HG03460 (cell line): ENCODE measurements around the gene C1orf198.

ENCODE experiments used
- ATAC-seq: cut with Tn5 transposase; IDR thresholded peaks from one replicate; pipeline ENCODE4 v1.9.1; 2021; ENCODE audit not compliant: unreplicated experiment

Gene C1orf198

GRCh38 chr1:230867903-230868735 lies at the start of gene C1orf198:
Gene C1orf198 (minus strand): TSS chr1:230868521. CDS start chr1:230868512, 9 bp downstream.
- peak; percentile 82 for ATAC-seq

GRCh38 chr1:230917284-230918135 lies 49.2 kb upstream of the C1orf198 start:
- no peak for ATAC-seq

GRCh38 chr1:230916587-230917283 lies 48.4 kb upstream of the C1orf198 start:
- no peak for ATAC-seq

GRCh38 chr1:230915078-230915477 lies 46.8 kb upstream of the C1orf198 start:
- ATAC-seq, result no peak

GRCh38 chr1:230913496-230913895 lies 45.2 kb upstream of the C1orf198 start:
- ATAC-seq, result no peak

- no peak for ATAC-seq
These were observed 42.4 kb upstream of the C1orf198 start for GRCh38 chr1:230910755-230911117.

GRCh38 chr1:230909974-230910754 lies 41.8 kb upstream of the C1orf198 start:
- ATAC-seq, result no peak

GRCh38 chr1:230907472-230908205 lies 39.3 kb upstream of the C1orf198 start:
- no peak for ATAC-seq

GRCh38 chr1:230906226-230906625 lies 37.9 kb upstream of the C1orf198 start:
- ATAC-seq, result no peak

- no peak for ATAC-seq
These were observed 37.4 kb upstream of the C1orf198 start for GRCh38 chr1:230905733-230906132.

GRCh38 chr1:230902349-230902923 lies 34.1 kb upstream of the C1orf198 start:
- ATAC-seq, result no peak

GRCh38 chr1:230901671-230902070 lies 33.4 kb upstream of the C1orf198 start:
- no peak for ATAC-seq

- ATAC-seq, result no peak
These were observed 32.7 kb upstream of the C1orf198 start for GRCh38 chr1:230900984-230901383.

- no peak for ATAC-seq
These were observed 31.5 kb upstream of the C1orf198 start for GRCh38 chr1:230899841-230900251.

- no peak for ATAC-seq
These were observed 30.4 kb upstream of the C1orf198 start for GRCh38 chr1:230898748-230899147.

GRCh38 chr1:230898144-230898543 lies 29.8 kb upstream of the C1orf198 start:
- ATAC-seq, result no peak

- no peak for ATAC-seq
These were observed 28.5 kb upstream of the C1orf198 start for GRCh38 chr1:230896779-230897178.

- no peak for ATAC-seq
These were observed 27.1 kb upstream of the C1orf198 start for GRCh38 chr1:230895452-230895851.

- no peak for ATAC-seq
These were observed 26.3 kb upstream of the C1orf198 start for GRCh38 chr1:230894664-230895063.

- no peak for ATAC-seq
These were observed 25.7 kb upstream of the C1orf198 start for GRCh38 chr1:230894032-230894431.
